ENCODE results near the gene CDKL4.
"Not testable (repeated sequence)": the region's sequence is repeated elsewhere in the genome, so short reads cannot be mapped to it uniquely, and the experiment has no call there.

The CDKL4 gene

GRCh38 chr2:39176997-39177396 lies 66.8 kb downstream of the CDKL4 start:
- DNase-seq: no peak

- no peak for DNase-seq
Observed at GRCh38 chr2:39175026-39175812, 68.6 kb downstream of the CDKL4 start.

- DNase-seq: no peak
Observed at GRCh38 chr2:39174022-39174421, 69.7 kb downstream of the CDKL4 start.

- DNase-seq: not testable (repeated sequence)
Observed at GRCh38 chr2:39172047-39172706, 71.6 kb downstream of the CDKL4 start.

- DNase-seq: no peak
Observed at GRCh38 chr2:39171621-39172020, 72.1 kb downstream of the CDKL4 start.

- no peak for DNase-seq
Observed at GRCh38 chr2:39164089-39164488, 79.7 kb downstream of the CDKL4 start.

- no peak for DNase-seq
Observed at GRCh38 chr2:39160982-39161381, 82.8 kb downstream of the CDKL4 start.

GRCh38 chr2:39159283-39159682 lies 84.5 kb downstream of the CDKL4 start:
- DNase-seq: no peak

GRCh38 chr2:39158351-39158750 lies 85.4 kb downstream of the CDKL4 start:
- DNase-seq: no peak

GRCh38 chr2:39156846-39157245 lies 86.9 kb downstream of the CDKL4 start:
- DNase-seq: no peak

- DNase-seq: no peak
Observed at GRCh38 chr2:39156107-39156506, 87.7 kb downstream of the CDKL4 start.

- not testable (repeated sequence) for DNase-seq
Observed at GRCh38 chr2:39155573-39155972, 88.2 kb downstream of the CDKL4 start.

- DNase-seq: no peak
Observed at GRCh38 chr2:39154944-39155343, 88.8 kb downstream of the CDKL4 start.

- no peak for DNase-seq
Observed at GRCh38 chr2:39153312-39153711, 90.5 kb downstream of the CDKL4 start.

GRCh38 chr2:39152504-39152903 lies 91.3 kb downstream of the CDKL4 start:
- no peak for DNase-seq

- no peak for DNase-seq
Observed at GRCh38 chr2:39150890-39151497, 92.8 kb downstream of the CDKL4 start.

- no peak for DNase-seq
Observed at GRCh38 chr2:39150102-39150562, 93.6 kb downstream of the CDKL4 start.

GRCh38 chr2:39146630-39147029 lies 97.1 kb downstream of the CDKL4 start:
- DNase-seq: no peak

- DNase-seq: no peak
Observed at GRCh38 chr2:39145906-39146421, 97.8 kb downstream of the CDKL4 start.

- no peak for DNase-seq
Observed at GRCh38 chr2:39144416-39144815, 99.4 kb downstream of the CDKL4 start.

GRCh38 chr2:39142904-39143605 lies 100.7 kb downstream of the CDKL4 start:
- no peak for DNase-seq

- peak; percentile 57 for DNase-seq
Observed at GRCh38 chr2:39141334-39142271, 102.2 kb downstream of the CDKL4 start.
